Spleen (tissue), 11 donors: Measurements from ENCODE around the gene MSI2. TPM values are rescaled to one million over a fixed set of nuclear protein-coding genes. Genes with fewer than 3 reads are reported as not detected.

Source experiments
- DNase-seq: peaks from one replicate; pipeline ENCODE4 v3.0.0-alpha.2; 2020
- H3K27ac ChIP-seq, 8 donors: fragments of 200-600 bp; sonication (generic) in 7 of 8; 1 replicate in 4 of 8; 2 replicates in 4 of 8; pipeline versions ENCODE4 v1.5.0 to v1.8.0; 2016 to 2021; ENCODE audit warnings: inconsistent platforms in 4 of 8, mild to moderate bottlenecking in 4 of 8, moderate library complexity in 1 of 8
- H3K27me3 ChIP-seq, 7 donors: fragments of 200-600 bp; sonication (generic) in 6 of 7; replicated peaks in 1 of 7; 1 replicate in 4 of 7; 2 replicates in 3 of 7; pipeline versions ENCODE4 v1.5.0 to v1.8.0; 2016 to 2021; ENCODE audit warnings: inconsistent platforms in 3 of 7, mild to moderate bottlenecking in 1 of 7
- H3K36me3 ChIP-seq, 6 donors: fragments of 200-600 bp; sonication (generic) in 5 of 6; 1 replicate in 4 of 6; 2 replicates in 2 of 6; pipeline versions ENCODE4 v1.5.0 to v1.8.0; 2016 to 2021; ENCODE audit warnings: inconsistent platforms in 2 of 6
- H3K4me1 ChIP-seq, 6 donors: fragments of 200-600 bp; sonication (generic) in 5 of 6; 1 replicate in 3 of 6; 2 replicates in 3 of 6; pipeline versions ENCODE4 v1.5.0 to v1.8.0; 2016 to 2021; ENCODE audit warnings: inconsistent platforms in 3 of 6
- H3K4me3 ChIP-seq, 8 donors: fragments of 200-600 bp; sonication (generic) in 7 of 8; 1 replicate in 4 of 8; 2 replicates in 4 of 8; pipeline versions ENCODE4 v1.5.0 to v1.8.0; 2016 to 2021; ENCODE audit warnings: inconsistent platforms in 4 of 8, mild to moderate bottlenecking in 4 of 8, moderate library complexity in 2 of 8
- H3K9me3 ChIP-seq, 8 donors: fragments of 200-600 bp; sonication (generic) in 7 of 8; 1 replicate in 4 of 8; 2 replicates in 4 of 8; pipeline versions ENCODE4 v1.5.0 to v1.8.0; 2016 to 2021; ENCODE audit warnings: inconsistent platforms in 4 of 8
- POLR2A ChIP-seq, 3 donors: fragments of 450-650 bp; IDR thresholded peaks; one replicate each; pipeline ENCODE4 v1.5.1; 2017; ENCODE audit warnings: antibody characterized with exemption in 3 of 3, mild to moderate bottlenecking in 1 of 3
- POLR2AphosphoS5 ChIP-seq, 3 donors: sonication (generic); formaldehyde crosslinking; IDR thresholded peaks; one replicate each; pipeline ENCODE4 v1.5.1; 2017; ENCODE audit warnings: antibody characterized with exemption in 3 of 3
- WGBS, 5 donors: extraction: QIAGEN DNeasy Blood & Tissue Kit in 3 of 5; methylation state at CpG; one replicate each; pipeline versions ENCODE4 v1.1.5 to v1.1.7; 2013 to 2018; 5-methylcytosine and 5-hydroxymethylcytosine counted together
- intact Hi-C: fragments of 100-400 bp; cut with DNase I; formaldehyde crosslinking; loops from one replicate; pipeline ENCODE4 v1.15.0; 2023; ENCODE audit warnings: low total_unique reads
- polyA plus RNA-seq, 3 donors: library from polyadenylated mRNA; stranded (reverse); fragments of 200-250 nt; gene quantifications; one replicate each; pipeline ENCODE4 v1.2.1, GENCODE V29; 2013
- total RNA-seq, 7 donors: library from RNA; depleted of rRNA in 3 of 7; stranded (reverse); fragments of >200 nt in 3 of 7; fragmentation: NEBNext Ultra II Directional in 4 of 7; extraction: Animal tissue kit (Norgen Biotek cat#: 25700) in 4 of 7; gene quantifications; one replicate each; pipeline versions ENCODE4 v1.1.0 to v1.2.1, GENCODE V29; 2016 to 2021
- TF ChIP-seq, protein P1 (sequence below), 11 experiments: fragments of 200-600 bp in 7 of 11; fragments of 450-650 bp in 4 of 11; sonication (generic) in 4 of 11; IDR thresholded peaks in 8 of 11; conservative IDR thresholded peaks in 3 of 11; 1 replicate in 7 of 11; 2 replicates in 4 of 11; pipeline versions ENCODE4 v1.4.0 to v1.8.0; 2016 to 2021; ENCODE audit warnings: antibody characterized with exemption in 11 of 11, inconsistent platforms in 4 of 11, mild to moderate bottlenecking in 1 of 11
- donor health status: healthy with polysubstance abuse.
- donor health status: DM: no; HTN: no; CAD: no; lungs with moderate emphysema.
- donor health status: DM: no; HTN: no; CAD: no.
- donor health status: Bipolar disorder and iron deficiency.
- donor health status: healthy.
- donor health status: DM: no; HTN: no; CAD: no.
- donor health status: DM: yes; HTN: yes; CAD: no.

MSI2 gene
- total and polyA plus RNA-seq, 10 donors, result 9.8 to 131 (median 64.7) TPM

GRCh38 chr17:57585341-57586195 is 329.2 kb downstream of the MSI2 start:
- Histone ChIP-seq H3K4me1 (peaks cover 0 to under 1% (median under 1%) of the 10 kb centered on the region in 6 donors), H3K9me3 (no peaks in the 10 kb centered on the region), H3K27ac (no peak overlapping the region), H3K36me3 (peaks cover 0 to 7% (median 0%) of the 10 kb centered on the region in 6 donors), H3K4me3 (no peak overlapping the region), H3K27me3 (no peaks in the 10 kb centered on the region)
- WGBS, 5 donors, result 90 to 92% (median 92%) methylated on average over 22 of the region's 22 CpGs
- no peak for DNase-seq
- intact Hi-C loops, result no loop called here
- no peak for TF ChIP-seq POLR2A (IDR thresholded peaks at IDR 0.05)
- TF ChIP-seq POLR2AphosphoS5 (IDR thresholded peaks at IDR 0.05), result peak in 1 of 3 donors; percentile 25
- TF ChIP-seq, protein P1, sequence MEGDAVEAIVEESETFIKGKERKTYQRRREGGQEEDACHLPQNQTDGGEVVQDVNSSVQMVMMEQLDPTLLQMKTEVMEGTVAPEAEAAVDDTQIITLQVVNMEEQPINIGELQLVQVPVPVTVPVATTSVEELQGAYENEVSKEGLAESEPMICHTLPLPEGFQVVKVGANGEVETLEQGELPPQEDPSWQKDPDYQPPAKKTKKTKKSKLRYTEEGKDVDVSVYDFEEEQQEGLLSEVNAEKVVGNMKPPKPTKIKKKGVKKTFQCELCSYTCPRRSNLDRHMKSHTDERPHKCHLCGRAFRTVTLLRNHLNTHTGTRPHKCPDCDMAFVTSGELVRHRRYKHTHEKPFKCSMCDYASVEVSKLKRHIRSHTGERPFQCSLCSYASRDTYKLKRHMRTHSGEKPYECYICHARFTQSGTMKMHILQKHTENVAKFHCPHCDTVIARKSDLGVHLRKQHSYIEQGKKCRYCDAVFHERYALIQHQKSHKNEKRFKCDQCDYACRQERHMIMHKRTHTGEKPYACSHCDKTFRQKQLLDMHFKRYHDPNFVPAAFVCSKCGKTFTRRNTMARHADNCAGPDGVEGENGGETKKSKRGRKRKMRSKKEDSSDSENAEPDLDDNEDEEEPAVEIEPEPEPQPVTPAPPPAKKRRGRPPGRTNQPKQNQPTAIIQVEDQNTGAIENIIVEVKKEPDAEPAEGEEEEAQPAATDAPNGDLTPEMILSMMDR (IDR thresholded peaks at IDR 0.05 in 8 of 11, conservative IDR thresholded peaks at IDR 0.05 in 3 of 11), result no peak

DNA sequence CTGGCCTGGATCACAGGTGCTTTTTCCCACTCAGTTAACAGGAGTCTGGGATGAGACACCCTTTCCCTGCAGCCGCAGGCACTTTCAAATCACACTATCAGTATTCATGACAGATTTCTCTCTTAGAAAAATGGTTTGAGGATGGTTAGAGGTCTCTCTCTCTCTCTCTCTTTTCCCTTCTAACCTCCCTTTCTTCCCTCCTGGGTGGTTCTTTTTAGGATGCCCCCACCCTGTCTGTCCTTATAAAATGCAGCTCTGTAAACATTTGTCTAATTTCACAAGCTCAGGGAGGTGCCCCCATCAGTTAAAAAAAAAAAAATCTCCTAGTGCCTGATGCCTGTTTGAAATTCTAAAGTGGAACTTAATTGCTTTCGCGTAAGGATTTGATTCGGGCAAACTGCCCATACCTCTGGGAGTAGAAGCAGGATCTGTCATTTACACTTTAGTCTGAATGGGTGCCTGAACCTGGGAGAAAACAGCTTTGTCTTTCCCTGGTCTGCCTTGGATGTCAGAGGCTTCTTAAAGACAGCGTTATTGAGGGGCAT is 329.9 kb downstream of the MSI2 start:
- no peak overlapping the region for H3K4me3 ChIP-seq
- intact Hi-C loops, result no loop called here
- no peaks in the 10 kb centered on the region for H3K4me1 ChIP-seq
- TF ChIP-seq POLR2A (IDR thresholded peaks at IDR 0.05), result no peak
- no peak for TF ChIP-seq POLR2AphosphoS5 (IDR thresholded peaks at IDR 0.05)
- TF ChIP-seq, protein P1 (IDR thresholded peaks at IDR 0.05 in 8 of 11, conservative IDR thresholded peaks at IDR 0.05 in 3 of 11), result no peak
- H3K27ac ChIP-seq, result no peak overlapping the region
- DNase-seq, result no peak
- H3K36me3 ChIP-seq, result peaks cover 0 to 7% (median 0%) of the 10 kb centered on the region in 6 donors
- H3K27me3 ChIP-seq, result no peaks in the 10 kb centered on the region
- WGBS, 5 donors, result 86 to 99% (median 91%) methylated on average over 5 of the region's 5 CpGs
- no peaks in the 10 kb centered on the region for H3K9me3 ChIP-seq

GRCh38 chr17:57586742-57587141 is 330.4 kb downstream of the MSI2 start:
- WGBS, 5 donors, result 71 to 84% (median 84%) methylated on average over 4 of the region's 4 CpGs
- TF ChIP-seq, protein P1 (IDR thresholded peaks at IDR 0.05 in 8 of 11, conservative IDR thresholded peaks at IDR 0.05 in 3 of 11), result no peak
- no peak for TF ChIP-seq POLR2A (IDR thresholded peaks at IDR 0.05)
- no peak for TF ChIP-seq POLR2AphosphoS5 (IDR thresholded peaks at IDR 0.05)
- Histone ChIP-seq H3K27ac (no peak overlapping the region), H3K9me3 (no peaks in the 10 kb centered on the region), H3K4me3 (no peak overlapping the region), H3K36me3 (peaks cover 0 to 7% (median 0%) of the 10 kb centered on the region in 6 donors), H3K4me1 (no peaks in the 10 kb centered on the region), H3K27me3 (no peaks in the 10 kb centered on the region)
- DNase-seq, result no peak
- intact Hi-C loops, result no loop called here
